C4-2B (cell line): ENCODE results near the gene SPTBN4.

Experiments
- H3K27ac ChIP-seq: fragments of 450-650 bp; 2 replicates; pipeline ENCODE4 v1.5.1; 2017
- ZFX ChIP-seq: fragments of 450-650 bp; IDR thresholded peaks from 2 replicates; pipeline ENCODE4 v1.6.1; 2017
- TF ChIP-seq, protein P1 (sequence below): fragments of 450-650 bp; conservative IDR thresholded peaks from 2 replicates; pipeline ENCODE4 v1.5.1; 2017; ENCODE audit warnings: mild to moderate bottlenecking

The SPTBN4 gene

DNA sequence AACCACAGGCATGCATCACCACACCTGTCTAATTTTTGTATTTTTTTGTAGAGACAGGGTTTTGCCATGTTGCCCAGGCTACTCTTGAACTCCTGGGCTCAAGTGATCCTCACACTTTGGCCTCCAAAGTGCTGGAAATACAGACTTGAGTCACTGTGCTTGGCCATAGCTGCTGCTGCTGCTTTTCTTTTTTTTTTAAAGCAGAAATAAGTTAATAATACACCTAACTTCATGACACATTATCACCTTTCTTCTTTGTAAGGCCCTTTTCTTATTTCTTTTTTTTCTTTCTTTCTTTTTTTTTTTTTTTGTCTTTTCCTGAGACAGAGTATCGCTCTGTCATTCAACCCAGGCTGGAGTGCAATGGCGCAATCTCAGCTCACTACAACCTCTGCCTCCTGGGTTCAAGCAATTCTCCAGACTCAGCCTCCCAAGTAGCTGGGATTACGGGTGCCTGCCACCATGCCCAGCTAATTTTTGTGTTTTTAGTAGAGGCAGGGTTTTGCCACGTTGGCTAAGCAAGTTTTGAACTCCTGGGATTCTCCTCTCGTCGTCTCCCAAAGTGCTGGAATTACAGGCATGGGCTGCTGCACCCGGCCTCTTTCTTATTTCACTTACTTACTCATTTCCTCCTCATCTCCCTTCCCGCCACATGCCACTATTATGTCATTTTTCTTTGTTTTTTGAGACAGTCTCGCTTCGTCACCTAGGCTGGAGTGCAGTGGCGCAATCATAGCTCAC, 118.6 kb downstream of the SPTBN4 start:
- no peak overlapping the region for H3K27ac ChIP-seq
- no peak for TF ChIP-seq ZFX
- TF ChIP-seq, protein P1, sequence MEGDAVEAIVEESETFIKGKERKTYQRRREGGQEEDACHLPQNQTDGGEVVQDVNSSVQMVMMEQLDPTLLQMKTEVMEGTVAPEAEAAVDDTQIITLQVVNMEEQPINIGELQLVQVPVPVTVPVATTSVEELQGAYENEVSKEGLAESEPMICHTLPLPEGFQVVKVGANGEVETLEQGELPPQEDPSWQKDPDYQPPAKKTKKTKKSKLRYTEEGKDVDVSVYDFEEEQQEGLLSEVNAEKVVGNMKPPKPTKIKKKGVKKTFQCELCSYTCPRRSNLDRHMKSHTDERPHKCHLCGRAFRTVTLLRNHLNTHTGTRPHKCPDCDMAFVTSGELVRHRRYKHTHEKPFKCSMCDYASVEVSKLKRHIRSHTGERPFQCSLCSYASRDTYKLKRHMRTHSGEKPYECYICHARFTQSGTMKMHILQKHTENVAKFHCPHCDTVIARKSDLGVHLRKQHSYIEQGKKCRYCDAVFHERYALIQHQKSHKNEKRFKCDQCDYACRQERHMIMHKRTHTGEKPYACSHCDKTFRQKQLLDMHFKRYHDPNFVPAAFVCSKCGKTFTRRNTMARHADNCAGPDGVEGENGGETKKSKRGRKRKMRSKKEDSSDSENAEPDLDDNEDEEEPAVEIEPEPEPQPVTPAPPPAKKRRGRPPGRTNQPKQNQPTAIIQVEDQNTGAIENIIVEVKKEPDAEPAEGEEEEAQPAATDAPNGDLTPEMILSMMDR: no peak

DNA sequence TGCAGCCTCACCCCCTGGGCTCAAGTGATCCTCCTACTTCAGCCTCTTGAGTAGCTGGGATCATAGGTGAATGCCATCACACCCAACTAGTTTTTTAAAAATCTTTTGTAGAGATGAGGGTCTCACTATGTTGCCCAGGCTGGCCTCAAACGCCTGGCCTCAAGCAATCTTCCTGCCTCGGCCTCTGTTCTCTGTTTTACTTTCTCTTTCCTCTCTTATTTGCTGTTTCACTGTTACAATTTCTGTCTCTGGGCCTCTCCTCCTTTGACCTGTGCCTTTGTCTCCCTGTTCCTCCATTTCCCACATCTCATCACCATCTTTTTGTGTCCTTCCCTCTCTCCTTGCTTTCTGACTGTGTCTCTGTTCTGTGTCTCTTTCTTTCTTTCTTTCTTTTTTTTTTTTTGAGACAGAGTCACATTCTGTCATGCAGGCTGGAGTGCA, 119.2 kb downstream of the SPTBN4 start:
- no peak for TF ChIP-seq ZFX
- TF ChIP-seq, protein P1: no peak
- H3K27ac ChIP-seq: no peak overlapping the region

DNA sequence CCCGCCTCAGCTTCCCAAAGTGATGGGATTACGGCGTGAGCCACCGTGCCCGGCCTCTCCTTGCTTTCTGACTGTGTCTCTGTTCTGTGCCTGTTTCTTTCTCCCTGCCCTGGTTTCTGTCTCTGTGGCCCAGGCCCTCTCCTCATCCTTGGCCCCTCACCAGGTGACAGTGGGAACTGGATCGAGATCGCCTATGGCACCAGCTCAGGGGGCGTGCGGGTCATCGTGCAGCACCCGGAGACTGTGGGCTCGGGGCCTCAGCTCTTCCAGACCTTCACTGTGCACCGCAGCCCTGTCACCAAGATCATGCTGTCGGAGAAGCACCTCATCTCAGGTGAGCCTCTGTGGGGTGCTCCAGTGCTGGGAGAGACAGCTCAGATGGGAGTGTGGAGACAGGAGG, 119.8 kb downstream of the SPTBN4 start:
- TF ChIP-seq, protein P1: no peak
- no peak for TF ChIP-seq ZFX
- no peak overlapping the region for H3K27ac ChIP-seq

DNA sequence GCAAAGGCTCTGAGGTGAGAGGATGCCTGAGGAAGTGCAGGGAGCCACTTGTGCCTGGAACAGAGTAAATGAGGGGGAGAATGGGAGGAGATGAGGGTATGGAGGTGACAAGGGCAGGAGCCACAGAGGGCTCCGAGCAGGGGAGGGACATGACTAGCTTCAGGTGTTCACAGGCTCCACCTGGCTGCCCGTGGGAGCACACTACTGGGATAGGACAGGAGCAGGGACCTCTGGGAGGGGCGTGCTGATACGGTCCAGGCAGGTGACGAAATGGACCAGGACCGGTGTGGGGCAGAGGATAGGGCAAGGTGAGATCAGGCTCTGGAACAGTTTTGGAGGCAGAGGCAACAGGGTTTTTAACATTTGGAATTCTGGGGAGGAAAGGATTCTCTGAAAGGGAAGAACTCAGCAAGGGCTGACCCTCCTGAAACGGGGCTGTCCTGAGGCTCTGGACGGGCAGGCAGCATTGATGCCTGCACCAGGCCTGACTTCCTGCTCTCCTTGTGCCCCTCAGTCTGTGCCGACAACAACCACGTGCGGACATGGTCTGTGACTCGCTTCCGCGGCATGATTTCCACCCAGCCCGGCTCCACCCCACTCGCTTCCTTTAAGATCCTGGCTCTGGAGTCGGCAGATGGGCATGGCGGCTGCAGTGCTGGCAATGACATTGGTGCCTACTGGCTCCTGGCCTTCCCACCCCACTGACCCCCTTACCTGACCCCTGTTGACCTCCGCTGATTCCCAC, 121.5 kb downstream of the SPTBN4 start:
- no peak overlapping the region for H3K27ac ChIP-seq

DNA sequence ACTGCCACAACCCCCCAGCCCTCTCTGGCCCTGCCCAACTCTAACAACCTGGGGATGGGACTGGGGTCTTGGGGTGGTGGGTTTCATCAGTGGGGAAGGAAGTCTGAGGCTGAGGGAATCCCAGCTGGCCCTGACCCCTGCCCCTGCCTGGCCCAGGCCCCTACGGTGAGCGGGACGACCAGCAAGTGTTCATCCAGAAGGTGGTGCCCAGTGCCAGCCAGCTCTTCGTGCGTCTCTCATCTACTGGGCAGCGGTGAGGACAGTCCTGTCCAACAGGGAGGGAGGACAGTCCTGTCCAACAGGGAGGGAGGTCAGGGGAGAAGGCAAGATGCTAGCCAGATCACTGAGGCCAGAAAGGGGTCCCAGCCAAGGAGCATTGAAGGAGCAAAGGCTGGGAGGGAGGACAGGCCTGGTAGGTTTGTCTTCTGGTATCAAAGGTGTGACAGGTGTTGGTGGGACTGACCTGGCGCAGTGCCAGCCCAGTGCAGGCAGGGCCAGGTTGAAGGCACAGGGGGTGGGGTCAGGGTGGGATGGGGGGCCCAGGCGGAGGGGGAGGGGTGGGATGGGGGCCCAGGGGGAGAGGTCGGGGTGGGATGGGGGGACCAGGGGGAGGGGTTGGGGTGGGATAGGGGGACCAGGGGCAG, 122.2 kb downstream of the SPTBN4 start:
- H3K27ac ChIP-seq: no peak overlapping the region
- TF ChIP-seq, protein P1: no peak
- TF ChIP-seq ZFX: no peak

More for the DNA sequence above, 121.5 kb downstream of the SPTBN4 start:
- TF ChIP-seq ZFX: no peak
- TF ChIP-seq, protein P1: no peak

DNA sequence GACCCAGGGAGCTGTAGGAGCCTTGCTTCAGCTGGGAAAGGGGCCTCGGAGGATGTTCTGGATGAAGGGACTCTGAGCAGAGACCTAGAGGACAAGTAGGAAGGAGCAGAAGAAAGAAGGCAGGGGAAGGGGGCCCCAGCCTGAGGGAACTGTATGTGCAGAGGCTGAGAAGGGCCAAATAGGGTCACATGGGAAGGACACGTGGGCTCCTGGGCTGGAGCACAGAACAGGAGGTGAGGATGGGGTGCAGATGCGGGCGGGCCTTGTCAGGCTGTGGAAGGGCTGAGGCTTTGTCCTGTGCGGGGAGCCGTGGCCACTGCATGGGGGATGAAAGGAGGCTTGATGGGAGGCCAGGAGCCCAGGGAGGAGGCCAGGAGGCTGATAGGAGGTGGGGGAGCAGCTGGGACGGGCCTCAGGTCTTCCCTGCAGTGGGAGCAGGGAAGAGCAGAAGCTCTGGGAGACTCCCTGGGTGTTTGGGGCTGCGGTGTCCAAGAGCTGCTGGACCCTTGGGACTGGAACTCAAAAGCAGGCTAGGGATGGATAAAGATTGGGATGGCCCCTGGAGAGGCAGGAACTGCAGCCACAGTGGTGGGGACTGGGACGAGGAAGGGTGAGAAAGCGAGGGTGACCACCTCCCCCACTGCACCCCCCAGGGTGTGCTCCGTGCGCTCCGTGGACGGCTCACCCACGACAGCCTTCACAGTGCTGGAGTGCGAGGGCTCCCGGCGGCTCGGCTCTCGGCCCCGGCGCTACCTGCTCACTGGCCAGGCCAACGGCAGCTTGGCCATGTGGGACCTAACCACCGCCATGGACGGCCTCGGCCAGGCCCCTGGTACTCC, 123.0 kb downstream of the SPTBN4 start:
- no peak for TF ChIP-seq ZFX
- TF ChIP-seq, protein P1: no peak
- no peak overlapping the region for H3K27ac ChIP-seq
